ENCODE measurements around the gene TRAFD1.
"Not testable (repeated sequence)": the region's sequence is repeated elsewhere in the genome, so short reads cannot be mapped to it uniquely, and the experiment has no call there.

Gene TRAFD1

DNA sequence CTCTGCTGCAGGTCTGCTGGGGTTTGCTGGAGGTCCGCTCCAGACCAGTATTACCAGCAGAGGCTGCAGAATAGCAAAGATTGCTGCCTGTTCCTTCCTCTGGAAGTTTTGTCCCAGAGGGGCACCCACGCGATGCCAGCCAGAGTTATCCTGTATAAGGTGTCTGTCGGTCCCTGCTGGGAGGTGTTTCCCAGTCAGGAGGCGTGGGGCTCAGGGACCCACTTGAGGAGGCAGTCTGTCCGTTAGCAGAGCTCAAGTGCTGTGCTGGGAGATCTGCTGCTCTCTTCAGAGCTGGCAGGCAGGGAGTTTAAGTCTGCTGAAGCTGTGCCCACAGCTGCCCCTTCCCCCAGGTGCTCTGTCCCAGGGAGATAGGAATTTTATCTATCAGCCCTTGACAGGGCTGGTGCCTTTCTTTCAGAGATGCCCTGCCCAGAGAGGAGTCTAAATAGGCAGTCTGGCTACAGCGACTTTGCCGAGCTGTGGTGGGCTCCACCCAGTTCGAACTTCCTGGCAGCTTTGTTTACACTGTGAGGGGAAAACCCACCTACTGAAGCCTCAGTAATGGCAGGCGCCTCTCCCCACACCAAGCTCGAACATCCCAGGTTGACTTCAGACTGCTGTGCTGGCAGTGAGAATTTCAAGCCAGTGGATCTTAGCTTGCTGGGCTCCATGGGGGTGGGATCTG, 33.2 kb downstream of the TRAFD1 start:
- not testable (repeated sequence) for DNase-seq

DNA sequence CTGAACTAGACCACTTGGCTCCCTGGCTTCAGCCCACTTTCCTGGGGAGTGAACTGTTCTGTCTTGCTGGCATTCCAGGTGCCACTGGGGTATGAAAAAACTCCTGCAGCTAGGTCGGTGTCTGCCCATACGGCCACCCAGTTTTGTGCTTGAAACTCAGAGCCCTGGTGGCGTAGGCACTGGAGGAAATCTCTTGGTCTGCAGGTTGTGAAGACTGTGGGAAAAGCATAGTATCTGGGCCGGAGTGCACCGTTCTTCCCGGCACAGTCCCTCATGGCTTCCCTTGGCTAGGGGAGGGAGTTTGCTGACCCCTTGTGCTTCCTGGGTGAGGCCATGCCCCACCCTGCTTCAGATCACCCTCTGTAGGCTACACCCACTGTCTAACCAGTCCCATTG, 33.8 kb downstream of the TRAFD1 start:
- DNase-seq: no peak

GRCh38 chr12:112160611-112161010, 35.3 kb downstream of the TRAFD1 start:
- no peak for DNase-seq

DNA sequence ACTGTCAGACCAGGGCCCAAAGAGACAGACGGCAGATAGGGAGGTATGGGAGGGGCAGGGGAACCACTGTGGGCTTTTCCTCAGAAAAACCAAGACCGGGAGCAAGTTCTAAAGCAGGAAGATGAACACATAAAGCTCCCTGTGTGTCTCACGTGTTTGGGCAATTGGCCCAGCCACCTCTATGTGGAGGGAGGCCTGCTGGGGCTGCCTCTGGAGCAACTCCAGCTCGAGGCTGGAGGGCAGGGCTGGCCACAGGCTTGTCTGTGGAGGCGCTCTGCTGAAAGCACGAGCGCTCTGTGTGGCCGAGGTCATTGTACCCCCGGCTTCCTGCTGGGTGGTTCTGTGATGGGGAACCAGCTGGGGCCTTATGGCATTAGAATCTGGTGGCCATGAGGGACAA, 36.4 kb downstream of the TRAFD1 start:
- no peak for DNase-seq

- no peak for DNase-seq
These were observed 37.0 kb downstream of the TRAFD1 start for GRCh38 chr12:112162241-112162790.

DNA sequence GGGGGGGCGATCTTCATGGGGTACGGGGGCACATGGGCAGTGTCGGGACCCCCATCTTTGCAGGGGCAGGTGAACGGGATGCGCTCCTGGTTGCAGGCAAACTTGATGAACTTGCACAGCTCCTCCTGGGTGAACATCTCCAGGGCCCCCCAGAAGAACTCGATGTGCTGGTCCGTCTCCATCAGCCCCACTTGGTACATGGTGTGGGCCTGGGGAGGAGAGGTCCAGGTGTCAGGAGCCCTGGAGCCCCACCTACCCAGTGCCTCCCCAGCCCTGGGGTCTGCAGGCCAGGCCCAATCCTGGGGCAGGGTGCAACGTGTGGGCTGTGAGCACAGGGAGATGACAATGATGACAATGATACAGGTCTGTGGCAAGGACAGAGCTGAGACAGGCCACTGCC, 37.7 kb downstream of the TRAFD1 start:
- DNase-seq: no peak

- DNase-seq: no peak
These were observed 38.2 kb downstream of the TRAFD1 start for GRCh38 chr12:112163471-112163991.

- DNase-seq: no peak
These were observed 38.8 kb downstream of the TRAFD1 start for GRCh38 chr12:112164011-112164660.

- no peak for DNase-seq
These were observed 40.3 kb downstream of the TRAFD1 start for GRCh38 chr12:112165624-112166023.

GRCh38 chr12:112166051-112167015, 41.0 kb downstream of the TRAFD1 start:
- DNase-seq: no peak

- no peak for DNase-seq
These were observed 41.7 kb downstream of the TRAFD1 start for GRCh38 chr12:112167031-112167461.

DNA sequence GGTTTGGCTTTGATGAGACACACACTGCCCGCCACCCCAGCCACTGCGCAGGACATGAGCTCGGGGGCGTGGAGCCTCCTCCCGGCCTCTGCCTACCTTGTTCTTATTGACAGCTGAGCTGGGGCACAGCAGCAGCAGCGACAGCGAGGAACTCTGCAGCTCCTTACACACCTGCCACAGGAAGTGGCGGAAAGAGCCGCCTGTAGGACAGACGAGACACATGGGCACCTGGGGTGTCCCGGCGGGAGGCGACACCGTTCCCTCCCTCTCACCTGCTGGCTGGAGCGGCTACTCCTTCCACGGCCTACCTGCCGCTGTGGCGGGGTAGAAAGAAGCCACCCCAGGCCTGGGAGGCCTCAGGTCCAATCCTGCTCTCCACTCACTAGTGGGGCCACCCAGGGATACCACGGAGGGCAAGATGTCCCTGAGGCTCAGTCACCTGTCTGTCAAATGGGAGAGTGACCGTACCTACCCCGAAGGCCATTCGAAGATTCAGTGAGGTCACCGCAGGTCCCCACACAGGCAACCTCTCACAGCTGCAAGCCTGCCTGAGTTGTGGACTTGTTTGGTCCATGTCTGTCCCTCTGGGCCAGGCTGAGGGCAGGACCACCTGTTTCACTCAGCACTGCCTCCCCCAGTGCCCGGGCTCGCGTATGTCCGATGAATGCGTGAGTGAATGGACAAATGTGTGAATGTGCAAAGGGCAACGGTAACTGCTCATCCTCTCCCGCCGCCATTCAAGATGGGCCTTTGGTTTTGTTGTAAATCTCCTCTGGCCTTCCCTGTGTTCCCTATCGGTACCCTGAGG, 42.6 kb downstream of the TRAFD1 start:
- no peak for DNase-seq

- no peak for DNase-seq
These were observed 43.2 kb downstream of the TRAFD1 start for GRCh38 chr12:112168561-112168971.

DNA sequence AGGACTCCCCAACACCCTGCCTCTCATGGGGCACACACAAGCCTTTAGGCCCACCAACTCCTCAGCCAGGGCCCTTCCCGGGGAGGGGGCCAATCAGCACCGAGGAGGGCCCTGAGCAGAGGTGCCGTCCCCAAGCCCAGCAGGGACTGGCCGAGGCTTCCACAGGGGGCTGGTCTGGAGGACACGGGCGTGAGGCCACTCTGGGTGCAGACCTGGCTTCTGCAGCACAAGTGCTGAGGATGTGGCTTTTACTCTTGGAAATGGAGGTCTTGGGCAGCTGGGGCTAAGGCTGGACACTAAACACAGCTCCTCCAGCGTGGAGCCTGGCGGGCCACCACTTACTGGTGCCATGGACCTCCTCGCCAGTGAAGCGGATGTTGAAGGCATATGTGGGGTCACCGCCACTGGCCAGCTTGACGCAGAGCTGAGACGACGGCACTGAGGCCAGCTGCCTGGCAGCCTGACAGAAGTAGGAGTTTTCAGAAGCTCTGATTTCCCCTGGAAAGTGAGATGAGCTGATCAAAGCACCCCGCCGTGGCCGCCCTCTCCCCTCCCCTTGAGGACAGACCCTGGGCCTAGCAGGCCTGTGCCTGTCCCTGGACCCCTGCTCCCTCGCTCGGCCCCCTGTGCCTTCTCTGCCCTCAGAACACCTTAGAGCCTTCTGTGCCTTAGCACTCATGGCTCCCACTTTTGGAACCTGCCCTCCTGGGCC, 44.0 kb downstream of the TRAFD1 start:
- no peak for DNase-seq

DNA sequence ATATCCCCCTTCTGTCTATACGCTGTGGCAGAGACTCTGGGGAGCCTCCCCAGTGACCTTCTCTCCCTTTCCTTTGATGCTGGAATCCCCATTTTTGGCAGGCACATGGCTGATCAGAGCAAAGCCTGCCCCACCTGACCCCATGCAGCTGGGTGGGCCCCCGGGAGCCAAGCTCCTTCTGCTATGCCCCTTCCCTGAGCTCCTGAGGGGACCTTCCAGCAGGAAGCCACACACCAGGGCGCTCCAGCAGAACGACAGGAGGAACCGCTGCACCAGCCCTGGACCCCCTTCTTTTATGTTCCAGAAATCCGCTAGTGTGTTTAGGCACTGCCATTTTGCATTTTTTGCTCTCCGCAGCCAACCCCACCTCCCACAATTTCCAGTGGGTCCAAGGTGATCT, 44.6 kb downstream of the TRAFD1 start:
- no peak for DNase-seq

GRCh38 chr12:112170376-112170775, 45.0 kb downstream of the TRAFD1 start:
- DNase-seq: no peak

- no peak for DNase-seq
These were observed 45.7 kb downstream of the TRAFD1 start for GRCh38 chr12:112170971-112171596.

- no peak for DNase-seq
These were observed 47.4 kb downstream of the TRAFD1 start for GRCh38 chr12:112172556-112173324.

- DNase-seq: no peak
These were observed 50.2 kb downstream of the TRAFD1 start for GRCh38 chr12:112175361-112176155.

Data from right kidney (tissue), 1 donor.